GM19468 (cell line): ENCODE measurements around the gene OR5B12.
"Not testable (repeated sequence)": the region's sequence is repeated elsewhere in the genome, so short reads cannot be mapped to it uniquely, and the experiment has no call there.

Experiments
- ATAC-seq: cut with Tn5 transposase; IDR thresholded peaks from one replicate; pipeline ENCODE4 v1.9.1; 2021; ENCODE audit warnings: mild to moderate bottlenecking, moderate library complexity, moderate number of reproducible peaks; ENCODE audit not compliant: unreplicated experiment; ENCODE audit errors: extremely low read depth

OR5B12 gene

GRCh38 chr11:58442136-58442535 is at the start of gene OR5B12:
OR5B12 (minus strand) TSS chr11:58442236; CDS start chr11:58440151, 2,085 bp downstream.
- no peak for ATAC-seq

GRCh38 chr11:58490827-58491226 is 48.8 kb upstream of the OR5B12 start:
- ATAC-seq: no peak

GRCh38 chr11:58487170-58487569 is 45.1 kb upstream of the OR5B12 start:
- ATAC-seq: no peak

- no peak for ATAC-seq
Measured at GRCh38 chr11:58485961-58486360, 43.9 kb upstream of the OR5B12 start.

- ATAC-seq: no peak
Measured at GRCh38 chr11:58471892-58472291, 29.9 kb upstream of the OR5B12 start.

GRCh38 chr11:58466293-58466692 is 24.3 kb upstream of the OR5B12 start:
- ATAC-seq: no peak

GRCh38 chr11:58465690-58466089 is 23.7 kb upstream of the OR5B12 start:
- ATAC-seq: no peak

GRCh38 chr11:58451585-58451984 is 9.5 kb upstream of the OR5B12 start:
- ATAC-seq: no peak

GRCh38 chr11:58446294-58446693 is 4.3 kb upstream of the OR5B12 start:
- no peak for ATAC-seq

GRCh38 chr11:58444300-58444699 is 2.3 kb upstream of the OR5B12 start:
- ATAC-seq: no peak

GRCh38 chr11:58438486-58438885 is 3.5 kb downstream of the OR5B12 start:
- ATAC-seq: no peak

GRCh38 chr11:58434217-58434616 is 7.8 kb downstream of the OR5B12 start:
- ATAC-seq: no peak

- ATAC-seq: no peak
Measured at GRCh38 chr11:58433638-58434203, 8.3 kb downstream of the OR5B12 start.

- ATAC-seq: no peak
Measured at GRCh38 chr11:58429273-58429672, 12.8 kb downstream of the OR5B12 start.

- no peak for ATAC-seq
Measured at GRCh38 chr11:58428021-58428420, 14.0 kb downstream of the OR5B12 start, which contains the start of gene OR5B2. OR5B2 (minus strand) TSS chr11:58428121; CDS start chr11:58423261, 4,860 bp downstream.

- ATAC-seq: no peak
Measured at GRCh38 chr11:58406774-58407173, 35.3 kb downstream of the OR5B12 start, which contains the start of gene OR5B3. OR5B3 (minus strand) TSS chr11:58406874; CDS start chr11:58403409, 3,465 bp downstream.

- not testable (repeated sequence) for ATAC-seq
Measured at GRCh38 chr11:58399622-58400021, 42.4 kb downstream of the OR5B12 start.

- ATAC-seq: no peak
Measured at GRCh38 chr11:58395581-58395980, 46.5 kb downstream of the OR5B12 start.

- no peak for ATAC-seq
Measured at GRCh38 chr11:58394195-58394594, 47.8 kb downstream of the OR5B12 start.

GRCh38 chr11:58392746-58393145 is 49.3 kb downstream of the OR5B12 start:
- ATAC-seq: no peak

- ATAC-seq: no peak
Measured at GRCh38 chr11:58391879-58392278, 50.2 kb downstream of the OR5B12 start.

GRCh38 chr11:58390551-58391063 is 51.4 kb downstream of the OR5B12 start:
- ATAC-seq: no peak
